Glutamatergic neuron (in vitro differentiated cells): Measurements from ENCODE around the gene C2CD4D. TPM values are rescaled to one million over a fixed set of nuclear protein-coding genes. Genes with fewer than 3 reads are reported as not detected.

Experiments
- DNase-seq: peaks from one replicate; pipeline ENCODE4 v3.0.0; 2022
- H3K27ac Mint-ChIP-seq: one replicate; pipeline ENCODE4 v1.8.0; 2020; ENCODE audit warnings: mild to moderate bottlenecking, mixed read lengths, inconsistent platforms; ENCODE audit not compliant: unreplicated experiment
- H3K27me3 Mint-ChIP-seq: one replicate; pipeline ENCODE4 v1.8.0; 2020; ENCODE audit warnings: mild to moderate bottlenecking, moderate library complexity, mixed read lengths, inconsistent platforms; ENCODE audit not compliant: unreplicated experiment
- H3K36me3 Mint-ChIP-seq: one replicate; pipeline ENCODE4 v1.8.0; 2020; ENCODE audit warnings: mild to moderate bottlenecking, mixed read lengths, inconsistent platforms; ENCODE audit not compliant: unreplicated experiment
- H3K4me1 Mint-ChIP-seq: one replicate; pipeline ENCODE4 v1.8.0; 2020; ENCODE audit warnings: mild to moderate bottlenecking, low read depth, mixed read lengths, inconsistent platforms; ENCODE audit not compliant: unreplicated experiment
- H3K4me3 Mint-ChIP-seq: one replicate; pipeline ENCODE4 v1.8.0; 2020; ENCODE audit warnings: mild to moderate bottlenecking, mixed read lengths, inconsistent platforms; ENCODE audit not compliant: unreplicated experiment
- H3K9me3 Mint-ChIP-seq: one replicate; pipeline ENCODE4 v1.8.0; 2020; ENCODE audit warnings: mild to moderate bottlenecking, moderate library complexity, mixed read lengths, inconsistent platforms; ENCODE audit not compliant: unreplicated experiment
- total RNA-seq: library from RNA; stranded (reverse); fragmentation: NEBNext Ultra II Directional; extraction: Animal tissue kit (Norgen Biotek cat#: 25700); gene quantifications from one replicate; pipeline ENCODE4 v1.2.1, GENCODE V29; 2021; ENCODE audit not compliant: unreplicated experiment
- TF ChIP-seq, protein P1 (sequence below): fragments of 200-600 bp; sonication (generic); IDR thresholded peaks from one replicate; pipeline ENCODE4 v1.5.0; 2021; ENCODE audit not compliant: partially characterized antibody, unreplicated experiment

Gene C2CD4D
- total RNA-seq, 1 donor from 2014 or later, result not detected

DNA sequence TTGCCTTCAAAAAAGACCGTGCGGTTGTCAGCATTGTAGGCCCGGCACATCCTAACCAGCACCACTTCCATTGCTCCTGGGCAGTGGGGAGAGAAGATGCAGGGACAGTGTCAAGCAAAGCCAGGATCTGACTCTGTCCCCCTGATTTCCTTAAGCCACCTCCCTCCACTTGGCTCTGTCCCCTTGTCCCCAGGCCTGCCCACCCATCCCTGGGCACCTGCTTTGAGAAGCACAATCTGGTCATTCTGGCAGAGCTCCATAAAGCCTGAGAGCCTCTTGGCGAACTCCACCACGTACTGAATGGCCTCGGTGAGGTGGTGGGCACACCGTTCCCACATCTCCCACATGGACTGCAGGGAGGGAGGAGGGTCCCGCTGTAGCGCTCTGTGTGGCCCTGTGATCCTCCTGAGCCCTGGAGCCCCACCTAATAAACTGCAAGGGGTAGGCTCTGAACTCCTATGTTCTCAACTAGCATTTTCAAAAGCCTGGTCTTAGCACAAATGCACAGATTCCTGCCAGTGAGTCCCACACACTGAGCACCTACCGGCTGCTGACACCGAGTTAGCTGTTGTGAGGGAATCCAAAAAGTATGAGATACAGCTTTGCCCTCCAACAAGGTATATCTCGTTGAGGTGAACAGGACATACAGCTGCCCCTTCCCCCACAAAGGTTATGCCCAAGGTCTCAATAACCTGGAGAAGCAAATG is 26.2 kb downstream of the C2CD4D start:
- Mint-ChIP-seq H3K4me3 (no peak overlapping the region), H3K36me3 (no peaks in the 10 kb centered on the region), H3K4me1 (peaks cover 8% of the 10 kb centered on the region), H3K27ac (no peak overlapping the region), H3K9me3 (no peaks in the 10 kb centered on the region), H3K27me3 (peaks cover 8% of the 10 kb centered on the region)
- no peak for DNase-seq
- TF ChIP-seq, protein P1, sequence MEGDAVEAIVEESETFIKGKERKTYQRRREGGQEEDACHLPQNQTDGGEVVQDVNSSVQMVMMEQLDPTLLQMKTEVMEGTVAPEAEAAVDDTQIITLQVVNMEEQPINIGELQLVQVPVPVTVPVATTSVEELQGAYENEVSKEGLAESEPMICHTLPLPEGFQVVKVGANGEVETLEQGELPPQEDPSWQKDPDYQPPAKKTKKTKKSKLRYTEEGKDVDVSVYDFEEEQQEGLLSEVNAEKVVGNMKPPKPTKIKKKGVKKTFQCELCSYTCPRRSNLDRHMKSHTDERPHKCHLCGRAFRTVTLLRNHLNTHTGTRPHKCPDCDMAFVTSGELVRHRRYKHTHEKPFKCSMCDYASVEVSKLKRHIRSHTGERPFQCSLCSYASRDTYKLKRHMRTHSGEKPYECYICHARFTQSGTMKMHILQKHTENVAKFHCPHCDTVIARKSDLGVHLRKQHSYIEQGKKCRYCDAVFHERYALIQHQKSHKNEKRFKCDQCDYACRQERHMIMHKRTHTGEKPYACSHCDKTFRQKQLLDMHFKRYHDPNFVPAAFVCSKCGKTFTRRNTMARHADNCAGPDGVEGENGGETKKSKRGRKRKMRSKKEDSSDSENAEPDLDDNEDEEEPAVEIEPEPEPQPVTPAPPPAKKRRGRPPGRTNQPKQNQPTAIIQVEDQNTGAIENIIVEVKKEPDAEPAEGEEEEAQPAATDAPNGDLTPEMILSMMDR, result no peak

DNA sequence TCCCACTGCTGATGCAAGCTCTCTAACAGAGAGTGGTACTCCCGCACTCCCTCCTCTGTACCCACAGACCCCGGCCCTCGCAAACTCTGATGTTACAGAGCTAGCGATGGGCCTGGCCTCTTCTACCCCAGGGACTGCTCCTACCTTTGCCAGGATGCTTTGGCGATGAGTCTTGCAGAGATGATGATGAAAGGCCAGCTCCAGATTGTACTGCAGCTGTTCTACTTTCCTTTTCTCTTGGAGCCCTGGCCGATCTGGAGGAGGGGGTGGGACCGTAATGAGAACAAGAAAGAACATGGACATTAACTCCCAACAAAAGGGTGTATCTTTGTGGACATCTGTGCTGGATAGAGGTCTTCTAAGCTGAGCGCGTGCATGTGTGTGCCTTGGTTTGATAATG is 28.4 kb downstream of the C2CD4D start:
- H3K27ac Mint-ChIP-seq, result no peak overlapping the region

DNA sequence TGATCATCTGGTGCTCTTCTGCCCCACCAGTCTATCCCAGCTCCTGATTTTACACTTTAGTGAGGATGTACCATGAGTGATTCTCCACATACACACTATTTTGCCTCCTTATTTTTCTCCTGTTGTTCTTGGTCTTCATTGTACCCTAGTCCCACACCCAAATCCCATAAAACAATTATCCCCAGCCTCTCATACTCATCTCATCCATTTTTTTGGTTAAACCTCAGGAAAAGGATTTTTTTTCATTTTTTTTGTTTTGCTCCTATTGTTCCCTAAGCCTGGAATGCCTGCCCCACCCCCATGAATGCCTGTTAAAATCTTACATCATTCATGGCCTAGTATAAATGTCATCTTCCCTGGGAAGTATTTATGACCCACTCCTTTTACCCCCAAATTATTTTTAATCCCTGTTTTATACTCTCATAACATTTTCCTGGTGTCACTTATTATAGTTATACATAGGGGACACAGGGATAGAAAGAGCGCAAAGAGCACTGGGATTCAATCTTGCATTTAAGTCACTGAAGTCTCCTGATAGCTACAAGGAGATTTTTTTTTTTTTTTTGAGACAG is 29.5 kb downstream of the C2CD4D start:
- DNase-seq, result no peak
- no peaks in the 10 kb centered on the region for H3K36me3 Mint-ChIP-seq
- H3K27me3 Mint-ChIP-seq, result peaks cover 3% of the 10 kb centered on the region
- no peaks in the 10 kb centered on the region for H3K9me3 Mint-ChIP-seq
- TF ChIP-seq, protein P1, result no peak
- H3K4me1 Mint-ChIP-seq, result peaks cover 8% of the 10 kb centered on the region
- H3K4me3 Mint-ChIP-seq, result no peak overlapping the region
- H3K27ac Mint-ChIP-seq, result no peak overlapping the region

More for the DNA sequence above, 28.4 kb downstream of the C2CD4D start:
- peaks cover 8% of the 10 kb centered on the region for H3K4me1 Mint-ChIP-seq
- no peaks in the 10 kb centered on the region for H3K36me3 Mint-ChIP-seq
- peaks cover 6% of the 10 kb centered on the region for H3K27me3 Mint-ChIP-seq
- TF ChIP-seq, protein P1, result no peak
- H3K9me3 Mint-ChIP-seq, result no peaks in the 10 kb centered on the region
- no peak for DNase-seq
- H3K4me3 Mint-ChIP-seq, result no peak overlapping the region

DNA sequence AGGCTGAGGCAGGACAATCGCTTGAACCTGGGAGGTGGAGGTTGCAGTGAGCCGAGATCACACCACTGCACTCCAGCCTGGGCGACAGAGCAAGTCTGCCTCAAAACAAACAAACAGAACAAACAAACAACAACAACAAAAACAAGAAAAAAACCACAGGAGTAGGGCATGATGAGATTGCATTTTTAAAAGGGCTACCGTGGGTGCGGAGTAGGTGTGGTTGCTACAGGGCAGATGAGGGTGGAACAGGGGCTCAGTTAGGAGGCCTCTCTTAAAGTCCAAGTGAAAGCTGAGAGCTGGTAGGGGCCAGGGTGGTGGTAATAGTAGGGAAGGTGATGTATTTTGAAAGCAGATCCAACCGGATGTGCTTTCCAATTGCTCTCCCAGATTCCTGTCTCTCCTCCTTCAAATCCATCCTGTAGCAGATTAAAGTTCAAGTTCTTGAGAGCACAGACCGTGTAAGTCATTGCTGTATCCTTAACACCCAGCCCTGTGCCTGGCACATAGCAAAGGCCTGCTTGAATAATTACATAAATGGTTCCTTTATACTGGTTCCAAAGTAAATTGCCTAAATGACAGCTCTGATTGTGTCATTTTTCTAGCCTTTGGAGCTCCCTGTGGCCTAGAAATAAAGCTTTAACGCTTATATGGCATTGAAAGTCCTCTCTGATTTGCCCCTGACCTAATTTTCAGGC is 30.2 kb downstream of the C2CD4D start:
- DNase-seq, result no peak
- Mint-ChIP-seq H3K9me3 (no peaks in the 10 kb centered on the region), H3K4me3 (no peak overlapping the region), H3K4me1 (peaks cover 8% of the 10 kb centered on the region), H3K27ac (no peak overlapping the region), H3K36me3 (no peaks in the 10 kb centered on the region), H3K27me3 (peaks cover 5% of the 10 kb centered on the region)
- TF ChIP-seq, protein P1, result no peak

DNA sequence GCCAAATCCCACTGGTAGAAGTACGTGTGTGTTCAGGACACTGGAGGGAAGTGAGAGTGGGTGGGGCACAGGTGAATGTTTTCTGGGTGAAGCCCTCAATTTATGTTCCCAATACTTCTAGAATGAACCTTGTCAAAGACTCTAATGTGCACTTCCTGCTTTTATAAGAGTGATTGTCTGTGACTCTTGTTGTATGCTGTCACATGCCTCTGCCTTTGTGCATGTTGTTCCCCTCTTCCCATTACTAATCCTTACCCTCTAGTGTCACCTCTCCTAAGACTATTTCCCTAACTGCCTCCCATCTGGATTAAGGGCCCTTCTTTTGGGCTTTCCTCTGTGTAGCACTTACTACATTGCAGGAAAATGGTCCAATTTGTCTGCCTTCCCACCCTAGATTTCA is 31.9 kb downstream of the C2CD4D start:
- TF ChIP-seq, protein P1, result no peak
- no peak for DNase-seq
- H3K27me3 Mint-ChIP-seq, result peaks cover 5% of the 10 kb centered on the region
- peaks cover 8% of the 10 kb centered on the region for H3K4me1 Mint-ChIP-seq
- H3K36me3 Mint-ChIP-seq, result no peaks in the 10 kb centered on the region
- H3K4me3 Mint-ChIP-seq, result no peak overlapping the region
- no peak overlapping the region for H3K27ac Mint-ChIP-seq
- H3K9me3 Mint-ChIP-seq, result no peaks in the 10 kb centered on the region
